A549 (cell line): ENCODE measurements around the gene CIITA.

Experiments
- CTCF ChIP-seq: fragments of >200 bp; sonication (Bioruptor Twin); formaldehyde crosslinking; IDR thresholded peaks from 3 replicates; pipeline ENCODE4 v1.5.1; 2016
- EHMT2 ChIP-seq: fragments of 200-600 bp; sonication (generic); IDR thresholded peaks from 2 replicates; pipeline ENCODE4 v1.6.1; 2016; ENCODE audit warnings: antibody characterized with exemption, low read depth, mild to moderate bottlenecking, moderate library complexity
- ELK1 ChIP-seq: fragments of 150-350 bp; IDR thresholded peaks from 2 replicates; pipeline ENCODE4 v1.6.1; 2014; ENCODE audit warnings: low read depth, mild to moderate bottlenecking, low read length
- EP300 ChIP-seq, 2 experiments: fragments of >200 bp; sonication (Bioruptor Twin); formaldehyde crosslinking; IDR thresholded peaks; 2 replicates in 1 of 2; 3 replicates in 1 of 2; pipeline ENCODE4 v1.6.1; 2016 to 2017
- GATA3 ChIP-seq: IDR thresholded peaks from 2 replicates; pipeline ENCODE4 v1.6.1; 2012; ENCODE audit warnings: borderline replicate concordance
- HOXA7 ChIP-seq: fragments of 250-450 bp; sonication (Bioruptor Pico); IDR thresholded peaks from 2 replicates; pipeline ENCODE4 v1.5.0; 2020; ENCODE audit warnings: mild to moderate bottlenecking, moderate library complexity
- KDM1A ChIP-seq: fragments of 200-600 bp; sonication (generic); IDR thresholded peaks from 2 replicates; pipeline ENCODE4 v1.6.1; 2016; ENCODE audit warnings: low read depth, mild to moderate bottlenecking
- NR3C1 ChIP-seq: fragments of >200 bp; sonication (Bioruptor Twin); formaldehyde crosslinking; IDR thresholded peaks from 3 replicates; pipeline ENCODE4 v1.6.1; 2017
- POLR2A ChIP-seq: IDR thresholded peaks from 2 replicates; pipeline ENCODE4 v1.6.1; 2012; ENCODE audit warnings: mild to moderate bottlenecking, low read length
- RAD21 ChIP-seq, 2 experiments: fragments of >200 bp in 1 of 2; sonication (Bioruptor Twin) in 1 of 2; formaldehyde crosslinking in 1 of 2; IDR thresholded peaks in 1 of 2; conservative IDR thresholded peaks in 1 of 2; 2 replicates in 1 of 2; 3 replicates in 1 of 2; pipeline ENCODE4 v1.6.1; 2012 to 2018; ENCODE audit warnings: inconsistent platforms in 1 of 2
- REST ChIP-seq: fragments of 200-600 bp; sonication (generic); IDR thresholded peaks from 2 replicates; pipeline ENCODE4 v1.6.1; 2016; ENCODE audit warnings: antibody characterized with exemption, mild to moderate bottlenecking, moderate library complexity
- RFX5 ChIP-seq: fragments of 450-650 bp; IDR thresholded peaks from 2 replicates; pipeline ENCODE4 v1.7.1; 2014; ENCODE audit warnings: antibody characterized with exemption, mild to moderate bottlenecking, moderate library complexity

GRCh38 chr16:10947211-10947787 lies 70.3 kb downstream of the CIITA start:
- TF ChIP-seq CTCF (no peak), EP300 (IDR thresholded peaks at IDR 0.05) (no peak), POLR2A (no peak), RFX5 (no peak), EHMT2 (no peak), GATA3 (no peak), KDM1A (no peak), RAD21 (conservative IDR thresholded peaks at IDR 0.05 in 1 of 2, IDR thresholded peaks at IDR 0.05 in 1 of 2) (no peak), ELK1 (no peak), REST (no peak), HOXA7 (no peak), NR3C1 (no peak)
